SK-N-SH (cell line): Measurements from ENCODE around the gene GHR.

Source experiments
- FOXJ3 ChIP-seq: sonication (generic); formaldehyde crosslinking; IDR thresholded peaks from 2 replicates; pipeline ENCODE4 v1.5.1; 2020; ENCODE audit warnings: mild to moderate bottlenecking, missing genetic modification reagents
- GABPA ChIP-seq: IDR thresholded peaks from 2 replicates; pipeline ENCODE4 v1.4.0; 2012; ENCODE audit warnings: low read depth, mild to moderate bottlenecking
- MXI1 ChIP-seq: IDR thresholded peaks from 2 replicates; pipeline ENCODE4 v1.6.1; 2012; ENCODE audit warnings: mild to moderate bottlenecking, low read depth, low read length, improper control_type of control experiment
- POLR2AphosphoS5 ChIP-seq: IDR thresholded peaks from 2 replicates; pipeline ENCODE4 v1.6.1; 2012; ENCODE audit warnings: low read depth, low read length
- RCOR1 ChIP-seq: fragments of 150-350 bp; IDR thresholded peaks from 2 replicates; pipeline ENCODE4 v1.6.1; 2017; ENCODE audit warnings: antibody characterized with exemption, low read length
- SIN3A ChIP-seq: IDR thresholded peaks from 2 replicates; pipeline ENCODE4 v1.6.1; 2012; ENCODE audit warnings: low read depth, mild to moderate bottlenecking, low read length, moderate library complexity, borderline replicate concordance
- SMC3 ChIP-seq: IDR thresholded peaks from 2 replicates; pipeline ENCODE4 v1.6.1; 2012; ENCODE audit warnings: low read depth, low read length, improper control_type of control experiment
- YY1 ChIP-seq: IDR thresholded peaks from 2 replicates; pipeline ENCODE4 v1.4.0; 2012; ENCODE audit warnings: low read depth, mild to moderate bottlenecking
- TF ChIP-seq, protein P1 (sequence below): IDR thresholded peaks from 2 replicates; pipeline ENCODE4 v1.4.0; 2012; ENCODE audit warnings: low read depth, borderline replicate concordance
- TF ChIP-seq, protein P2 (sequence below): fragments of 200-600 bp; sonication (generic); IDR thresholded peaks from 2 replicates; pipeline ENCODE4 v1.6.1; 2017; ENCODE audit warnings: antibody characterized with exemption, mild to moderate bottlenecking, moderate library complexity
- TF ChIP-seq, protein P3 (sequence below): IDR thresholded peaks from 2 replicates; pipeline ENCODE4 v1.6.1; 2012; ENCODE audit warnings: mild to moderate bottlenecking, low read depth, low read length, moderate library complexity
- TF ChIP-seq, protein P4 (sequence below): fragments of 150-350 bp; IDR thresholded peaks from 2 replicates; pipeline ENCODE4 v1.6.1; 2017; ENCODE audit warnings: antibody characterized with exemption, low read length, low read depth, borderline replicate concordance
- TF ChIP-seq, protein P5 (sequence below): IDR thresholded peaks from 2 replicates; pipeline ENCODE4 v1.4.0; 2012; ENCODE audit warnings: low read depth

DNA sequence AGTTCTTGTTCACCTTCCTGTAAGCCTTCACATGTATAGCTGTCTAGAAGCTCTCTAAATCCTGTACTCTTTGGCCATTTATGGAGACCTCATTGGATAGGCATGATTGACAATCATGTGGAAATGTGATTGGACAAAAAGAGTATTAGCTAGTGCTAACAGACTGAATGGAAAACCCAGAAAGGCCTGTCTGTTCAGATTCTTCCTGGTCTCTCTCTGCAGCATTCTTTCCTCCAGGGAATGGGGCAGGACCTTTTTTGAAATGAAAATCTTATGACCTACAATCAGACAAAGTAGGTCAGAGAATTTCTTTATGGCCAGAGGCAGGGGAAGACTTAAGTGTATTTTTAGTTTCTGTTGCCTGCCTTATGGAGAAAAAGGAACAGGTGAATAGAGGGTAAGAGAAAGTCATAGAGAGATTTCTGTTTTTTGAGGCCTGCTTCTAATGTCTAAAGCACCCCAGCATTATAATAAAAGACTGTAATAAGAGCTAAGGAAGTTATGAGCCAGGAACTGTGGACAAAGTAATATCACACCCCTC, 181.0 kb downstream of the GHR start:
- TF ChIP-seq MXI1, result no peak
- TF ChIP-seq POLR2AphosphoS5, result no peak
- TF ChIP-seq, protein P1, sequence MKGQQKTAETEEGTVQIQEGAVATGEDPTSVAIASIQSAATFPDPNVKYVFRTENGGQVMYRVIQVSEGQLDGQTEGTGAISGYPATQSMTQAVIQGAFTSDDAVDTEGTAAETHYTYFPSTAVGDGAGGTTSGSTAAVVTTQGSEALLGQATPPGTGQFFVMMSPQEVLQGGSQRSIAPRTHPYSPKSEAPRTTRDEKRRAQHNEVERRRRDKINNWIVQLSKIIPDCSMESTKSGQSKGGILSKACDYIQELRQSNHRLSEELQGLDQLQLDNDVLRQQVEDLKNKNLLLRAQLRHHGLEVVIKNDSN, result no peak
- TF ChIP-seq, protein P2, sequence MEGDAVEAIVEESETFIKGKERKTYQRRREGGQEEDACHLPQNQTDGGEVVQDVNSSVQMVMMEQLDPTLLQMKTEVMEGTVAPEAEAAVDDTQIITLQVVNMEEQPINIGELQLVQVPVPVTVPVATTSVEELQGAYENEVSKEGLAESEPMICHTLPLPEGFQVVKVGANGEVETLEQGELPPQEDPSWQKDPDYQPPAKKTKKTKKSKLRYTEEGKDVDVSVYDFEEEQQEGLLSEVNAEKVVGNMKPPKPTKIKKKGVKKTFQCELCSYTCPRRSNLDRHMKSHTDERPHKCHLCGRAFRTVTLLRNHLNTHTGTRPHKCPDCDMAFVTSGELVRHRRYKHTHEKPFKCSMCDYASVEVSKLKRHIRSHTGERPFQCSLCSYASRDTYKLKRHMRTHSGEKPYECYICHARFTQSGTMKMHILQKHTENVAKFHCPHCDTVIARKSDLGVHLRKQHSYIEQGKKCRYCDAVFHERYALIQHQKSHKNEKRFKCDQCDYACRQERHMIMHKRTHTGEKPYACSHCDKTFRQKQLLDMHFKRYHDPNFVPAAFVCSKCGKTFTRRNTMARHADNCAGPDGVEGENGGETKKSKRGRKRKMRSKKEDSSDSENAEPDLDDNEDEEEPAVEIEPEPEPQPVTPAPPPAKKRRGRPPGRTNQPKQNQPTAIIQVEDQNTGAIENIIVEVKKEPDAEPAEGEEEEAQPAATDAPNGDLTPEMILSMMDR, result no peak
- TF ChIP-seq, protein P3, sequence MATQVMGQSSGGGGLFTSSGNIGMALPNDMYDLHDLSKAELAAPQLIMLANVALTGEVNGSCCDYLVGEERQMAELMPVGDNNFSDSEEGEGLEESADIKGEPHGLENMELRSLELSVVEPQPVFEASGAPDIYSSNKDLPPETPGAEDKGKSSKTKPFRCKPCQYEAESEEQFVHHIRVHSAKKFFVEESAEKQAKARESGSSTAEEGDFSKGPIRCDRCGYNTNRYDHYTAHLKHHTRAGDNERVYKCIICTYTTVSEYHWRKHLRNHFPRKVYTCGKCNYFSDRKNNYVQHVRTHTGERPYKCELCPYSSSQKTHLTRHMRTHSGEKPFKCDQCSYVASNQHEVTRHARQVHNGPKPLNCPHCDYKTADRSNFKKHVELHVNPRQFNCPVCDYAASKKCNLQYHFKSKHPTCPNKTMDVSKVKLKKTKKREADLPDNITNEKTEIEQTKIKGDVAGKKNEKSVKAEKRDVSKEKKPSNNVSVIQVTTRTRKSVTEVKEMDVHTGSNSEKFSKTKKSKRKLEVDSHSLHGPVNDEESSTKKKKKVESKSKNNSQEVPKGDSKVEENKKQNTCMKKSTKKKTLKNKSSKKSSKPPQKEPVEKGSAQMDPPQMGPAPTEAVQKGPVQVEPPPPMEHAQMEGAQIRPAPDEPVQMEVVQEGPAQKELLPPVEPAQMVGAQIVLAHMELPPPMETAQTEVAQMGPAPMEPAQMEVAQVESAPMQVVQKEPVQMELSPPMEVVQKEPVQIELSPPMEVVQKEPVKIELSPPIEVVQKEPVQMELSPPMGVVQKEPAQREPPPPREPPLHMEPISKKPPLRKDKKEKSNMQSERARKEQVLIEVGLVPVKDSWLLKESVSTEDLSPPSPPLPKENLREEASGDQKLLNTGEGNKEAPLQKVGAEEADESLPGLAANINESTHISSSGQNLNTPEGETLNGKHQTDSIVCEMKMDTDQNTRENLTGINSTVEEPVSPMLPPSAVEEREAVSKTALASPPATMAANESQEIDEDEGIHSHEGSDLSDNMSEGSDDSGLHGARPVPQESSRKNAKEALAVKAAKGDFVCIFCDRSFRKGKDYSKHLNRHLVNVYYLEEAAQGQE, result no peak
- TF ChIP-seq SMC3, result no peak
- TF ChIP-seq, protein P4, sequence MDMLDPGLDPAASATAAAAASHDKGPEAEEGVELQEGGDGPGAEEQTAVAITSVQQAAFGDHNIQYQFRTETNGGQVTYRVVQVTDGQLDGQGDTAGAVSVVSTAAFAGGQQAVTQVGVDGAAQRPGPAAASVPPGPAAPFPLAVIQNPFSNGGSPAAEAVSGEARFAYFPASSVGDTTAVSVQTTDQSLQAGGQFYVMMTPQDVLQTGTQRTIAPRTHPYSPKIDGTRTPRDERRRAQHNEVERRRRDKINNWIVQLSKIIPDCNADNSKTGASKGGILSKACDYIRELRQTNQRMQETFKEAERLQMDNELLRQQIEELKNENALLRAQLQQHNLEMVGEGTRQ, result no peak
- TF ChIP-seq SIN3A, result no peak
- TF ChIP-seq YY1, result no peak
- TF ChIP-seq FOXJ3 (CRISPR knock-in tag), result no peak
- TF ChIP-seq RCOR1, result no peak
- TF ChIP-seq GABPA, result no peak
- TF ChIP-seq, protein P5, sequence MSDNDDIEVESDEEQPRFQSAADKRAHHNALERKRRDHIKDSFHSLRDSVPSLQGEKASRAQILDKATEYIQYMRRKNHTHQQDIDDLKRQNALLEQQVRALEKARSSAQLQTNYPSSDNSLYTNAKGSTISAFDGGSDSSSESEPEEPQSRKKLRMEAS, result no peak
